A673 (cell line): Measurements from ENCODE around the gene MYO1D.

ENCODE experiments used
- EZH2 ChIP-seq: fragments of 200-600 bp; sonication (generic); IDR thresholded peaks from 2 replicates; pipeline ENCODE4 v1.6.1; 2017; ENCODE audit warnings: borderline replicate concordance, low read depth, mild to moderate bottlenecking, mixed read lengths, antibody characterized with exemption, low read length; ENCODE audit not compliant: poor library complexity, severe bottlenecking
- TF ChIP-seq, protein P1 (sequence below): fragments of 300-800, 200-600 bp; sonication (generic); conservative IDR thresholded peaks from 2 replicates; pipeline ENCODE4 v1.5.1; 2017; ENCODE audit warnings: low read depth, mild to moderate bottlenecking, antibody characterized with exemption, low read length, moderate library complexity, mixed read lengths

- TF ChIP-seq, protein P1, sequence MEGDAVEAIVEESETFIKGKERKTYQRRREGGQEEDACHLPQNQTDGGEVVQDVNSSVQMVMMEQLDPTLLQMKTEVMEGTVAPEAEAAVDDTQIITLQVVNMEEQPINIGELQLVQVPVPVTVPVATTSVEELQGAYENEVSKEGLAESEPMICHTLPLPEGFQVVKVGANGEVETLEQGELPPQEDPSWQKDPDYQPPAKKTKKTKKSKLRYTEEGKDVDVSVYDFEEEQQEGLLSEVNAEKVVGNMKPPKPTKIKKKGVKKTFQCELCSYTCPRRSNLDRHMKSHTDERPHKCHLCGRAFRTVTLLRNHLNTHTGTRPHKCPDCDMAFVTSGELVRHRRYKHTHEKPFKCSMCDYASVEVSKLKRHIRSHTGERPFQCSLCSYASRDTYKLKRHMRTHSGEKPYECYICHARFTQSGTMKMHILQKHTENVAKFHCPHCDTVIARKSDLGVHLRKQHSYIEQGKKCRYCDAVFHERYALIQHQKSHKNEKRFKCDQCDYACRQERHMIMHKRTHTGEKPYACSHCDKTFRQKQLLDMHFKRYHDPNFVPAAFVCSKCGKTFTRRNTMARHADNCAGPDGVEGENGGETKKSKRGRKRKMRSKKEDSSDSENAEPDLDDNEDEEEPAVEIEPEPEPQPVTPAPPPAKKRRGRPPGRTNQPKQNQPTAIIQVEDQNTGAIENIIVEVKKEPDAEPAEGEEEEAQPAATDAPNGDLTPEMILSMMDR = no peak
- no peak for TF ChIP-seq EZH2
These were observed 280.7 kb downstream of the MYO1D start for GRCh38 chr17:32596206-32596605.
